H1 (cell line): ENCODE data around the gene KRTAP12-3.

Experiments used
- ATF2 ChIP-seq: IDR thresholded peaks from 2 replicates; pipeline ENCODE4 v1.6.1; 2012; ENCODE audit warnings: low read length, inconsistent platforms
- BACH1 ChIP-seq: IDR thresholded peaks from 2 replicates; pipeline ENCODE4 v1.6.1; 2012; ENCODE audit warnings: low read length, improper control_type of control experiment
- CTCF ChIP-seq, 3 experiments: IDR thresholded peaks; 1 replicate in 2 of 3; 2 replicates in 1 of 3; pipeline versions ENCODE4 v1.5.1 to v1.6.1; 2011; ENCODE audit warnings: low read length in 3 of 3, mild to moderate bottlenecking in 3 of 3, inconsistent platforms in 2 of 3, low read depth in 1 of 3, moderate library complexity in 1 of 3; ENCODE audit not compliant: insufficient read depth in 1 of 3; ENCODE audit errors: control extremely low read depth in 1 of 3
- EZH2 ChIP-seq: fragments of 200-600 bp; sonication (generic); IDR thresholded peaks from 2 replicates; pipeline ENCODE4 v1.7.1; 2012; ENCODE audit warnings: low read depth, mild to moderate bottlenecking, moderate library complexity, low read length, inconsistent platforms; ENCODE audit not compliant: severe bottlenecking
- GTF2F1 ChIP-seq: IDR thresholded peaks from 2 replicates; pipeline ENCODE4 v1.6.1; 2012; ENCODE audit warnings: low read depth, low read length, improper control_type of control experiment, borderline replicate concordance
- MAX ChIP-seq: IDR thresholded peaks from 2 replicates; pipeline ENCODE4 v1.6.1; 2012; ENCODE audit warnings: inconsistent platforms
- POLR2A ChIP-seq, 2 experiments: IDR thresholded peaks; 1 replicate in 1 of 2; 2 replicates in 1 of 2; pipeline ENCODE4 v1.6.1; 2011; ENCODE audit warnings: low read depth in 2 of 2, low read length in 2 of 2, mild to moderate bottlenecking in 2 of 2; ENCODE audit errors: control extremely low read depth in 1 of 2
- RAD21 ChIP-seq, 2 experiments: IDR thresholded peaks in 1 of 2; conservative IDR thresholded peaks in 1 of 2; 2 replicates each; pipeline ENCODE4 v1.6.1; 2011; ENCODE audit warnings: low read depth in 2 of 2, low read length in 2 of 2, improper control_type of control experiment in 1 of 2, inconsistent platforms in 1 of 2, mild to moderate bottlenecking in 1 of 2, moderate library complexity in 1 of 2
- RNF2 ChIP-seq: fragments of 200-900, 300-1000 bp; sonication (generic); IDR thresholded peaks from 2 replicates; pipeline ENCODE4 v1.7.1; 2016; ENCODE audit warnings: borderline replicate concordance, low read depth, mild to moderate bottlenecking, antibody characterized with exemption, low read length; ENCODE audit not compliant: poor library complexity, severe bottlenecking; ENCODE audit errors: missing control alignments
- TBP ChIP-seq: IDR thresholded peaks from 2 replicates; pipeline ENCODE4 v1.6.1; 2011; ENCODE audit warnings: low read depth, low read length, improper control_type of control experiment

GRCh38 chr21:44701023-44701400 is 43.3 kb downstream of the KRTAP12-3 start:
- TF ChIP-seq RAD21 (IDR thresholded peaks at IDR 0.05 in 1 of 2, conservative IDR thresholded peaks at IDR 0.05 in 1 of 2; ENCODE audit: low read depth in 2 of 2, low read length in 2 of 2), result no peak
- TF ChIP-seq GTF2F1, result no peak
- no peak for TF ChIP-seq CTCF (IDR thresholded peaks at IDR 0.05; ENCODE audit: control extremely low read depth in 1 of 3, insufficient read depth in 1 of 3, low read depth in 1 of 3, low read length in 3 of 3)
- no peak for TF ChIP-seq RNF2
- TF ChIP-seq MAX, result no peak
- no peak for TF ChIP-seq EZH2
- TF ChIP-seq TBP, result no peak
- TF ChIP-seq POLR2A (IDR thresholded peaks at IDR 0.05; ENCODE audit: control extremely low read depth in 1 of 2, low read depth in 2 of 2, low read length in 2 of 2), result no peak
- TF ChIP-seq ATF2, result no peak
- TF ChIP-seq BACH1, result no peak
